Measurements from ENCODE around the gene SBSN. TPM values are rescaled to one million over a fixed set of nuclear protein-coding genes. Genes with fewer than 3 reads are reported as not detected.

The SBSN gene
- total RNA-seq, 2 experiments from 2014 or later = not detected

GRCh38 chr19:35517342-35517741 lies 10.8 kb downstream of the SBSN start:
- POLR2A ChIA-PET = no interaction called here
- CTCF ChIA-PET = interaction anchor here (1.6 kb wide), 1 partner anchor 9 kb away, joined by 3 read pairs; no protein-coding TSS in a partner anchor
- DNase-seq = no peak
- Mint-ChIP-seq H3K4me1 (no peaks in the 10 kb centered on the region), H3K27me3 (peaks cover 5% of the 10 kb centered on the region), H3K27ac (no peak overlapping the region), H3K36me3 (ENCODE audit: low read depth) (no peaks in the 10 kb centered on the region), H3K4me3 (no peak overlapping the region), H3K9me3 (no peaks in the 10 kb centered on the region)

- Mint-ChIP-seq H3K27ac (no peak overlapping the region), H3K9me3 (no peaks in the 10 kb centered on the region), H3K36me3 (ENCODE audit: low read depth) (no peaks in the 10 kb centered on the region), H3K27me3 (peaks cover 13% of the 10 kb centered on the region), H3K4me3 (no peak overlapping the region), H3K4me1 (no peaks in the 10 kb centered on the region)
- ChIA-PET POLR2A (no interaction called here), CTCF (no interaction called here)
- no peak for DNase-seq
Observed at GRCh38 chr19:35516310-35516709, 11.8 kb downstream of the SBSN start.

GRCh38 chr19:35514282-35514809 lies 13.8 kb downstream of the SBSN start:
- POLR2A ChIA-PET = no interaction called here
- no peaks in the 10 kb centered on the region for H3K9me3 Mint-ChIP-seq

GRCh38 chr19:35513628-35514281 lies 14.4 kb downstream of the SBSN start, which contains the start of gene DMKN:
Gene DMKN (minus strand): TSS chr19:35513649. CDS start chr19:35513475, 174 bp downstream.
- H3K27me3 Mint-ChIP-seq = peaks cover 35% of the 10 kb centered on the region
- H3K27ac Mint-ChIP-seq = no peak within 1 kb of the TSS
- ChIA-PET POLR2A (no interaction called here), CTCF (no interaction called here)
- H3K36me3 Mint-ChIP-seq (ENCODE audit: low read depth) = no peaks in the 10 kb centered on the region
- H3K4me1 Mint-ChIP-seq = peaks cover 15% of the 10 kb centered on the region
- H3K9me3 Mint-ChIP-seq = no peaks in the 10 kb centered on the region
- no peak for DNase-seq
- H3K4me3 Mint-ChIP-seq = no peak within 1 kb of the TSS

More at GRCh38 chr19:35514282-35514809, 13.8 kb downstream of the SBSN start:
- no peak for DNase-seq
- CTCF ChIA-PET = interaction anchor here (0.6 to 0.7 kb wide), 4 partner anchors 10 to 371 kb away, joined by 3 read pairs; no protein-coding TSS in a partner anchor
- Mint-ChIP-seq H3K36me3 (ENCODE audit: low read depth) (no peaks in the 10 kb centered on the region), H3K4me1 (peaks cover 12% of the 10 kb centered on the region), H3K27ac (no peak overlapping the region), H3K27me3 (peaks cover 29% of the 10 kb centered on the region), H3K4me3 (no peak overlapping the region)

GRCh38 chr19:35512831-35513627 lies 15.1 kb downstream of the SBSN start:
- Mint-ChIP-seq H3K36me3 (ENCODE audit: low read depth) (no peaks in the 10 kb centered on the region), H3K27me3 (peaks cover 42% of the 10 kb centered on the region), H3K4me1 (peaks cover 15% of the 10 kb centered on the region), H3K27ac (no peak overlapping the region), H3K9me3 (no peaks in the 10 kb centered on the region), H3K4me3 (no peak overlapping the region)
- ChIA-PET POLR2A (interaction anchor here (0.8 kb wide), 1 partner anchor 147 kb away, joined by 3 read pairs; no protein-coding TSS in a partner anchor), CTCF (no interaction called here)
- DNase-seq = no peak

- H3K27ac Mint-ChIP-seq = no peak overlapping the region
- H3K4me1 Mint-ChIP-seq = peaks cover 15% of the 10 kb centered on the region
- H3K36me3 Mint-ChIP-seq (ENCODE audit: low read depth) = no peaks in the 10 kb centered on the region
- ChIA-PET CTCF (interaction anchor here (0.5 to 1.5 kb wide), 8 partner anchors 10 to 180 kb away, joined by 3 to 6 read pairs (median 3); no protein-coding TSS in a partner anchor), POLR2A (no interaction called here)
- no peak for DNase-seq
- no peak overlapping the region for H3K4me3 Mint-ChIP-seq
- peaks cover 48% of the 10 kb centered on the region for H3K27me3 Mint-ChIP-seq
- H3K9me3 Mint-ChIP-seq = no peaks in the 10 kb centered on the region
Observed at GRCh38 chr19:35511337-35511736, 16.8 kb downstream of the SBSN start.

GRCh38 chr19:35510626-35510964 lies 17.5 kb downstream of the SBSN start:
- CTCF ChIA-PET = interaction anchor here (0.7 to 1.5 kb wide), 12 partner anchors 9 to 179 kb away, joined by 3 to 7 read pairs (median 4); no protein-coding TSS in a partner anchor
- DNase-seq = no peak
- H3K4me3 Mint-ChIP-seq = no peak overlapping the region
- peaks cover 15% of the 10 kb centered on the region for H3K4me1 Mint-ChIP-seq
- no peaks in the 10 kb centered on the region for H3K9me3 Mint-ChIP-seq
- POLR2A ChIA-PET = no interaction called here
- H3K36me3 Mint-ChIP-seq (ENCODE audit: low read depth) = no peaks in the 10 kb centered on the region
- H3K27me3 Mint-ChIP-seq = peaks cover 49% of the 10 kb centered on the region
- H3K27ac Mint-ChIP-seq = no peak overlapping the region

- CTCF ChIA-PET = interaction anchor here (0.7 to 1.5 kb wide), 15 partner anchors 8 to 178 kb away, joined by 3 to 7 read pairs (median 3); no protein-coding TSS in a partner anchor
- no peak overlapping the region for H3K27ac Mint-ChIP-seq
- DNase-seq = peak; percentile 69
- POLR2A ChIA-PET = no interaction called here
- peaks cover 15% of the 10 kb centered on the region for H3K4me1 Mint-ChIP-seq
- peaks cover 55% of the 10 kb centered on the region for H3K27me3 Mint-ChIP-seq
- no peaks in the 10 kb centered on the region for H3K9me3 Mint-ChIP-seq
- H3K4me3 Mint-ChIP-seq = no peak overlapping the region
- no peaks in the 10 kb centered on the region for H3K36me3 Mint-ChIP-seq (ENCODE audit: low read depth)
Observed at GRCh38 chr19:35509861-35510625, 18.1 kb downstream of the SBSN start.

- Mint-ChIP-seq H3K9me3 (no peaks in the 10 kb centered on the region), H3K27me3 (peaks cover 54% of the 10 kb centered on the region), H3K36me3 (ENCODE audit: low read depth) (no peaks in the 10 kb centered on the region)
Observed at GRCh38 chr19:35509018-35509652, 19.0 kb downstream of the SBSN start.

GRCh38 chr19:35508129-35508528 lies 20.0 kb downstream of the SBSN start:
- no peak for DNase-seq
- ChIA-PET POLR2A (no interaction called here), CTCF (interaction anchor here (0.9 to 1.9 kb wide), 3 partner anchors 9 to 14 kb away, joined by 3 to 8 read pairs (median 3); no protein-coding TSS in a partner anchor)
- H3K9me3 Mint-ChIP-seq = no peaks in the 10 kb centered on the region
- no peak overlapping the region for H3K4me3 Mint-ChIP-seq
- H3K4me1 Mint-ChIP-seq = peaks cover 15% of the 10 kb centered on the region
- no peak overlapping the region for H3K27ac Mint-ChIP-seq
- no peaks in the 10 kb centered on the region for H3K36me3 Mint-ChIP-seq (ENCODE audit: low read depth)
- H3K27me3 Mint-ChIP-seq = peaks cover 54% of the 10 kb centered on the region

More at GRCh38 chr19:35509018-35509652, 19.0 kb downstream of the SBSN start:
- peaks cover 15% of the 10 kb centered on the region for H3K4me1 Mint-ChIP-seq
- H3K4me3 Mint-ChIP-seq = no peak overlapping the region
- H3K27ac Mint-ChIP-seq = no peak overlapping the region
- peak; percentile 40 for DNase-seq
- ChIA-PET CTCF (interaction anchor here (0.8 to 1.9 kb wide), 8 partner anchors 8 to 157 kb away, joined by 3 to 8 read pairs (median 3); no protein-coding TSS in a partner anchor), POLR2A (no interaction called here)

GRCh38 chr19:35507561-35507960 lies 20.6 kb downstream of the SBSN start:
- Mint-ChIP-seq H3K27ac (no peak overlapping the region), H3K4me3 (no peak overlapping the region), H3K36me3 (ENCODE audit: low read depth) (no peaks in the 10 kb centered on the region), H3K4me1 (peaks cover 15% of the 10 kb centered on the region), H3K9me3 (no peaks in the 10 kb centered on the region), H3K27me3 (peaks cover 54% of the 10 kb centered on the region)
- DNase-seq = no peak
- ChIA-PET CTCF (interaction anchor here (0.9 to 1.9 kb wide), 2 partner anchors 12 to 14 kb away, joined by 3 to 8 read pairs; no protein-coding TSS in a partner anchor), POLR2A (no interaction called here)

- Mint-ChIP-seq H3K4me1 (peaks cover 17% of the 10 kb centered on the region), H3K4me3 (no peak overlapping the region), H3K27me3 (peaks cover 48% of the 10 kb centered on the region), H3K9me3 (no peaks in the 10 kb centered on the region), H3K27ac (no peak overlapping the region), H3K36me3 (ENCODE audit: low read depth) (no peaks in the 10 kb centered on the region)
- no peak for DNase-seq
- ChIA-PET POLR2A (no interaction called here), CTCF (interaction anchor here (1.0 to 1.8 kb wide), 2 partner anchors 11 to 153 kb away, joined by 4 to 8 read pairs; no protein-coding TSS in a partner anchor)
Observed at GRCh38 chr19:35506011-35506410, 22.1 kb downstream of the SBSN start.
